Right lobe of liver (tissue), 6 donors: ENCODE results near the gene CNTN5. TPM values are rescaled to one million over a fixed set of nuclear protein-coding genes. Genes with fewer than 3 reads are reported as not detected.

ENCODE experiments used
- ATAC-seq, 4 donors: fragments of 200-7000 bp; cut with Tn5 transposase; one replicate each; pipeline ENCODE4 v1.9.1; 2020; ENCODE audit warnings: mild to moderate bottlenecking in 4 of 4, moderate library complexity in 4 of 4
- DNase-seq, 3 donors: peaks; one replicate each; pipeline ENCODE4 v3.0.0-alpha.2; 2020
- H3K27ac ChIP-seq, 3 donors: fragments of 200-600 bp; one replicate each; pipeline ENCODE4 v1.8.0; 2022
- H3K27me3 ChIP-seq, 2 donors: fragments of 200-600 bp; one replicate each; pipeline ENCODE4 v1.8.0; 2022
- H3K36me3 ChIP-seq, 4 donors: fragments of 200-600 bp; sonication (generic) in 1 of 4; one replicate each; pipeline versions ENCODE4 v1.5.1 to v1.8.0; 2017 to 2022; ENCODE audit warnings: control low read depth in 1 of 4
- H3K4me1 ChIP-seq, 4 donors: fragments of 200-600 bp; sonication (generic) in 1 of 4; one replicate each; pipeline versions ENCODE4 v1.5.1 to v1.8.0; 2017 to 2022; ENCODE audit warnings: control low read depth in 1 of 4
- H3K4me3 ChIP-seq, 3 donors: fragments of 200-600 bp; one replicate each; pipeline ENCODE4 v1.8.0; 2022
- H3K9me3 ChIP-seq, 4 donors: fragments of 200-600 bp; sonication (generic) in 1 of 4; one replicate each; pipeline versions ENCODE4 v1.5.1 to v1.8.0; 2017 to 2022; ENCODE audit warnings: control low read depth in 1 of 4
- POLR2A ChIP-seq: fragments of 450-650 bp; IDR thresholded peaks from one replicate; pipeline ENCODE4 v1.6.1; 2017; ENCODE audit warnings: antibody characterized with exemption, mild to moderate bottlenecking
- WGBS: methylation state at CpG from one replicate; pipeline ENCODE4 v1.1.6; 2018; ENCODE audit warnings: low coverage, low lambda C conversion rate; ENCODE audit not compliant: insufficient coverage; ENCODE audit errors: missing lambda C conversion rate; 5-methylcytosine and 5-hydroxymethylcytosine counted together
- intact Hi-C, 2 donors: fragments of 100-400 bp; cut with DNase I; formaldehyde crosslinking; loops; one replicate each; pipeline versions ENCODE4 v1.11.2 to v1.14.1; 2022
- total RNA-seq, 6 experiments: library from RNA; depleted of rRNA in 2 of 6; stranded (reverse); fragments of >200 nt in 2 of 6; fragmentation: NEBNext Ultra II Directional in 3 of 6; extraction: Animal tissue kit (Norgen Biotek cat#: 25700) in 3 of 6; gene quantifications; one replicate each; pipeline versions ENCODE4 v1.1.0 to v1.2.4, GENCODE V29; 2016 to 2023
- TF ChIP-seq, protein P1 (sequence below), 4 donors: fragments of 200-600 bp in 3 of 4; fragments of 450-650 bp in 1 of 4; IDR thresholded peaks; one replicate each; pipeline versions ENCODE4 v1.5.1 to v1.8.0; 2016 to 2022; ENCODE audit warnings: antibody characterized with exemption in 4 of 4, mild to moderate bottlenecking in 2 of 4
- donor health status: DM: no; HTN: yes; CAD: no.
- donor health status: DM: no; HTN: no; CAD: no.
- donor health status: DM: no; HTN: no; CAD: no.
- donor health status: DM: no; HTN: yes; CAD: no.
- donor health status: DM: no; HTN: yes; CAD: no.

CNTN5 gene
- total RNA-seq, 6 experiments from 2014 or later, result 0.13 to 0.19 TPM; not detected in 4

DNA sequence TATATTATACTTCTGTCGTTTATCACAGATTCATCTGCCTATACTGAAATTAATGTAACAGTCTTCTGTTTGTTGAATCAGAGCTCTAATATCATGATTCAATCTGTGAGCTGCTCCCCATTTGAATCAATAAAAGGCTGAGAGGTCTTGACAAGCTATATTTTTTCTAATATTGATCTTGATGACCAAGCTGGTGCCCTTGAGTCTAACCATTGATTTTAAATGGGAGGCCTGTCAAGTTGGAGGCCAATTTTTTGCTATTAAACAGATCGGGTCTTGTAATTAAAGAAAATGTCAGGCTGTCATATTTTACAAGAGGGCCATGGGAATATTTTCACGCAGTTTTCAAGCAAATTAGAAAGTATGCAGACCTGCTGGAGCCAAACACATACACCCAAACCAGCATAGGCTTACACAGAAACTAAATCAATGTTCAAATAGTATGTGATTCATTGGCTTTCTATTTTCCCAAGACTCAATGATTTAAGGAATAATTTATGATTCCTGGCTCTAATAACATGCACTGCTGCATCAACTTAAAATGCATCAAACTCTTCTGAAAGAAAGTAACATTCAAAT is 286.9 kb downstream of the CNTN5 start:
- DNase-seq, result no peak
- Histone ChIP-seq H3K27ac (no peak overlapping the region), H3K4me1 (no peaks in the 10 kb centered on the region), H3K4me3 (no peak overlapping the region), H3K9me3 (no peaks in the 10 kb centered on the region), H3K36me3 (no peaks in the 10 kb centered on the region), H3K27me3 (no peaks in the 10 kb centered on the region)
- intact Hi-C loops, result no loop called here
- ATAC-seq, result no peak
- WGBS, result 78% methylated on average over 2 of the region's 3 CpGs
- TF ChIP-seq POLR2A, result no peak
- TF ChIP-seq, protein P1, sequence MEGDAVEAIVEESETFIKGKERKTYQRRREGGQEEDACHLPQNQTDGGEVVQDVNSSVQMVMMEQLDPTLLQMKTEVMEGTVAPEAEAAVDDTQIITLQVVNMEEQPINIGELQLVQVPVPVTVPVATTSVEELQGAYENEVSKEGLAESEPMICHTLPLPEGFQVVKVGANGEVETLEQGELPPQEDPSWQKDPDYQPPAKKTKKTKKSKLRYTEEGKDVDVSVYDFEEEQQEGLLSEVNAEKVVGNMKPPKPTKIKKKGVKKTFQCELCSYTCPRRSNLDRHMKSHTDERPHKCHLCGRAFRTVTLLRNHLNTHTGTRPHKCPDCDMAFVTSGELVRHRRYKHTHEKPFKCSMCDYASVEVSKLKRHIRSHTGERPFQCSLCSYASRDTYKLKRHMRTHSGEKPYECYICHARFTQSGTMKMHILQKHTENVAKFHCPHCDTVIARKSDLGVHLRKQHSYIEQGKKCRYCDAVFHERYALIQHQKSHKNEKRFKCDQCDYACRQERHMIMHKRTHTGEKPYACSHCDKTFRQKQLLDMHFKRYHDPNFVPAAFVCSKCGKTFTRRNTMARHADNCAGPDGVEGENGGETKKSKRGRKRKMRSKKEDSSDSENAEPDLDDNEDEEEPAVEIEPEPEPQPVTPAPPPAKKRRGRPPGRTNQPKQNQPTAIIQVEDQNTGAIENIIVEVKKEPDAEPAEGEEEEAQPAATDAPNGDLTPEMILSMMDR (IDR thresholded peaks at IDR 0.05), result no peak

DNA sequence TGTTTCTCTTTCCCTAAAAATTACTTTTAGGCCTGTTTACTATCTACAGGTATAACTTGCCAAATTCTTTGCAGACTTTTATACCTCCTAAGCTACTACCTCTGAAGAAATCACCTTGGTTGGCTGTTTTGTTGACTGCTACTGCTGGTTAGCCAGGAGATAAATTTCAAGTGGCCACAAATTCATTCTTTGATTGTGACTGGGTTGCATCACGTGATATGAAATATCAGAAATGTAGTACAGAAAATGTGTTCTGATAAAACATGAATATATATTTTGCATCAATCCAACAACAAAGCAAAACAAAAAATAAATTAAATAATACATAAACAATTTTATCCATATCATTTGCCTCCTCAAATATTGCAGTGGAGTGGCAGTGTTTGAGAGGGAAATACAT is 291.1 kb downstream of the CNTN5 start:
- intact Hi-C loops, result no loop called here
- ATAC-seq, result no peak
- Histone ChIP-seq H3K4me1 (no peaks in the 10 kb centered on the region), H3K36me3 (no peaks in the 10 kb centered on the region), H3K9me3 (no peaks in the 10 kb centered on the region), H3K4me3 (no peak overlapping the region), H3K27me3 (no peaks in the 10 kb centered on the region), H3K27ac (no peak overlapping the region)
- no peak for DNase-seq
- 53% methylated on average over 1 of the region's 1 CpG for WGBS
- TF ChIP-seq, protein P1 (IDR thresholded peaks at IDR 0.05), result no peak
- no peak for TF ChIP-seq POLR2A

DNA sequence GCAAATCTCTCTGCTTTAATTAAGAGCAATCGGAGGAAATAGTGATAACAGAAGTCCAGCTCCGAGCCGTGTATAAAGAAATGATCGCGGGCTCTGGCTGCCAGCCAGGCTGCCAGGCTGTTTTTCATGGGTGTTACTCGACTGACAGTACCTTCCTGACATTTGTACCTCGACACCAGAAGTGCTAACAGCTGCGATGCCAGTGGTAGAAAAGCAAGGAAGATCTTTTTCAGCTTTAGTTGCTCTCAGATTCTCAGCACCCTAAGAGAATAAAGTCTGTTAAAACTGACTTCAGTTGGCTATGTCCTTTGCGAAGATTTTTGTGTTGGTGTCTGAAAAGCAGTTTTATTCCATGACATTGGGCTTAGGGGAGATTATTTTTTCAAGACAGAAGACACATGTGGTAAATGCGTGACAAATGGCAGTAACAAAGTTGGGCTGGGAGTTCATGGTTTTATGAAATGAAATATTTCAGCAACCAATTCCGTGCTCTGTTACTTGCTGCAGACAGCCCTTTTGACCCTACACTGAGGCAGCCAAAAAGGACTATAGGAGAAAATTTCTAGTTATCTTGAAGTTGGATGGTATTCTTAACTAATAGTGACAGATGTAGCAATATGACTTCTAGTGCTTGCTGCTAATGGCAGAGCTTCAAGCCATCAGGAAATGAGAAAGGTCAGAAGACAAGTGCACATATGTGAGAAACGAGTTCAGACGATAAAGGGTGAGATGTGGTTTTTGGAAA is 296.2 kb downstream of the CNTN5 start:
- H3K27me3 ChIP-seq, result no peaks in the 10 kb centered on the region
- DNase-seq (no peak), ATAC-seq (no peak)
- H3K27ac ChIP-seq, result no peak overlapping the region
- 49% methylated on average over 11 of the region's 13 CpGs for WGBS
- no peak for TF ChIP-seq POLR2A
- TF ChIP-seq, protein P1 (IDR thresholded peaks at IDR 0.05), result no peak
- intact Hi-C loops, result no loop called here
- no peaks in the 10 kb centered on the region for H3K4me1 ChIP-seq
- H3K4me3 ChIP-seq, result no peak overlapping the region
- no peaks in the 10 kb centered on the region for H3K36me3 ChIP-seq
- no peaks in the 10 kb centered on the region for H3K9me3 ChIP-seq

DNA sequence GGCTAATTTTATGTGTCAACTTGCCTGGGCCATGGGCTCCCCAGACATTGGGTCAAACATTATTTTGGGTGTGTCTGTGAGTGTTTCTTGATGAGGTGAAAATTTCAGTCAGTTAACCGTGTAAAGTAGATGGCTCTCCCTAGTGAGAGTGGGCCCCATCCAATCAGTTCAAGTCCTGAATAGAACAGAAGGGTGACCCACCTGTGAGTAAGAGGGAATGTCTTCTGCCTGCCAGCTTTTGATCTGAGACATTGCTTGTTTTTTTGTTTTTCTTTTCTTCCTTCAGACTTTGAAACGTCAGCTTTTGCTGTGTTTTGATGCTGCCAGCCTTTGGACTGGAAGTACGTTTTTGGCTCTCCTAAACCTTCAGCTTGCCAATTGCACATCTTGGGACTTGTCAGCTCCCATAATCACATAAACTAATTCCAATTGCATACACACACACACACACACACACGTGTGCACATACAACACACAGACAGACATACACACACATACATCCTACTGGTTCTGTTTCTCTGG is 300.1 kb downstream of the CNTN5 start:
- no peak overlapping the region for H3K4me3 ChIP-seq
- no peaks in the 10 kb centered on the region for H3K9me3 ChIP-seq
- H3K27me3 ChIP-seq, result no peaks in the 10 kb centered on the region
- no peak overlapping the region for H3K27ac ChIP-seq
- ATAC-seq (no peak), DNase-seq (no peak)
- no peaks in the 10 kb centered on the region for H3K4me1 ChIP-seq
- 21% methylated on average over 4 of the region's 4 CpGs for WGBS
- TF ChIP-seq POLR2A, result no peak
- TF ChIP-seq, protein P1 (IDR thresholded peaks at IDR 0.05), result no peak
- no peaks in the 10 kb centered on the region for H3K36me3 ChIP-seq
- intact Hi-C loops, result no loop called here
